ENCODE results near the gene LRRC70. TPM values are rescaled to one million over a fixed set of nuclear protein-coding genes. Genes with fewer than 3 reads are reported as not detected.
"Not testable (repeated sequence)": the region's sequence is repeated elsewhere in the genome, so short reads cannot be mapped to it uniquely, and the experiment has no call there.

The LRRC70 gene
- total RNA-seq, 1 experiment from 2014 or later: 0.04 TPM

DNA sequence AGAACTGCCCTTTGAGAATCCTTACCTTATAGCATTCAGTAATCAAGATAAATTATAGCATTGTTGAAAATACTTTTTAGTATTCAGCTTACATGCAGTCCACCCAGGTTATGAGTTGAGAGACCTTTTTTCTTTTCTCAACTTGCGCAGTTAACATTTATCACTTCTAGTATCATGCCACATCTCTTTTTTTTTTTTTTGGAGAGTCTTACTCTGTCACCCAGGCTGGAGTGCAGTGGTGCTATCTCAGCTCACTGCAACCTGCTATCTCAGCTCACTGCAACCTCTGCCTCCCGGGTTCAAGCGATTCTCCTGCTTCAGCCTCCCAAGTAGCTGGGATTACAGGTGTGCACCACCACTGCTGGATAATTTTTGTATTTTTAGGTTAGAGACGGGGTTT lies 29.0 kb downstream of the LRRC70 start:
- no peak for DNase-seq (ENCODE audit: low spot score)

DNA sequence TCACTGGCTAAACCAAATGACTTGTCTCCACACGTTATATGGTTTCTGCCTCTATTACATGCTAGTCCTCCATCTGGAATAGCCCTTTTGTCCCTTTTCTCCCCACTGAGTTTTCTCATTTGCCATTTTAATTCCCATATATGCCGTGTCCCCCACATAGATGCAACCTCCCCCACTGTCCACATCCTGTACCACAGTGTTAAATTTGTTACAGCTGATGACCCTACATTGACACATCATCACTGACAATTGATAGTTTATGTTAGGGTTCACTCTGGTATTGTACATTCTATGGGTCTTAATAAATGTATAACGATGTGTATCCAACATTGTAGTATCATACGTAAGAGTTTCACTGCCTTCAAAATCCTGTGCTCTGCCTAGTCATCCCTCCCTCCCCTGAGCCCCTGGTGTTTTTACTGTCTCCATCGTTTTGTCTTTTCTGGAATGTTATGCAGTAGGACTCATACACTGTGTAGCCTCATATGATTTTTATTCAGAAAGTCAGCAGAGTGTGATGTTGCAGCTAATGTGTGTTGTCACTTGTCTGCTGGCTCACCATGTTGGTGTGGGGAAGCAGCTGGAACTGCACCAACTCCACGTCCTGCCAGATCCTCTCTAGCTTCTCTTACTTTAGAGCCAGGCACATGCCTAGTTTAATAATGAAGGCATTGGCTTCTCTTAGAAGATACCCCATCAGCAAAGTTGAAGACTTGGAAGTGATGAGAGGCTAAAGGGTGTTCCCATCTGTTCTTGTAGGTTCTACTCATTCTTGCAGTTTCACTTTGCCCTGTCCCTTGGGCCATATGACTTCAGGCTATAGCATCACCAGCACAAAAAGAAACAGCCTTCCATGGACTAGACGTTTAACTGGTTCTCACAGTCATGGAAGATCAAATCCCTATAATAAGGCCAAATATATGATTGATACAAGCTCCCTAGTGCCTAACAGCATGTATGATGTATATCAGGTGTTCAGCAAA lies 30.2 kb downstream of the LRRC70 start:
- DNase-seq (ENCODE audit: low spot score): no peak

DNA sequence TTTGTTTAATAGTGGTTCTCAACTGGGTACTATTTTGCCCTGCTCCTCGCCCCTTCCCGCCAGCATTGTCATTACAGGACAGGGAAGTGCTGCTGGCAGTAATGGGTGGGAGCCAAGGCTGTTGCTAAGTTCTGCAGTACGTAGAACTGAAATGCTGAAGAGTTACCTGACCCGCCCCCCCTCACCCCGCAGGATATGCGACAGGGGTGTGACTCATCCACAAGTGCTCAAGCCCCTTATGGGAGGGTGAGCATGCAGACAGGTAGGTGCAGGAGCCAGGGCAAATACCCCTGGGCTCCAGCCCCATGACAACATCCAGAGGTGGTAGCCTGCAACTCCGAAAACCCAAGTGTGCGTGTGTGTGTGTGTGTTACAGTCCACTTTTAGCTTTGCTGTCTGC lies 35.7 kb downstream of the LRRC70 start:
- DNase-seq (ENCODE audit: low spot score): no peak

DNA sequence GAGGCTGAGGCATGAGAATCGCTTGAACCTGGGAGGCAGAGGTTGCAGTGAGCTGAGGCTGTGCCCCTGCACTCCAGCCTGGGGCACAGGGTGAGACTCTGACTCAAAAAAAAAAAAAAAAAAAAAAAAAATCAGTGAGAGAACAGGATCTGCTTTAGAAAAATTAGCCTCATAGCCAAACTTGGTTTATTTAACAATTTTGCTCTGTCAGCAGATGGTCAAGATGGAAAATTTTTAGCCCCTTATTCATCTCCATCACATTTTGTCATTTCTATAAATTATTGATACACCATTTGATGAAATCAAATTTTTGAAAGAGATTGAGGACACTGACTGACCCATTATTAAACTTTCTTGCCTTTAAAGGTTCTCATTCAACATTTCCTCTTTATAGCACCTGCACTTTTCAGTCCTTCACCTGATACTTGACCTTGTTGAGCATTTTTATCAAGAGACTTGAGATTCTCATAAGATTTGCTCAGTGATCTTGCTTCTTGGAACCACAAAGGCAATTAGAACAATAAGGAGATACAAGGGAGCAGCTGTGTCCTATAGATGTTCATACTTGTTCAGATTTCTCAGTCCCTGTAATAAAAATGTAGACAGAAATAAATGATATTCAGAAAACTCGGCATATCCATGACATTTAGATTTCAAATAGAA lies 38.1 kb downstream of the LRRC70 start:
- no peak for DNase-seq (ENCODE audit: low spot score)

DNA sequence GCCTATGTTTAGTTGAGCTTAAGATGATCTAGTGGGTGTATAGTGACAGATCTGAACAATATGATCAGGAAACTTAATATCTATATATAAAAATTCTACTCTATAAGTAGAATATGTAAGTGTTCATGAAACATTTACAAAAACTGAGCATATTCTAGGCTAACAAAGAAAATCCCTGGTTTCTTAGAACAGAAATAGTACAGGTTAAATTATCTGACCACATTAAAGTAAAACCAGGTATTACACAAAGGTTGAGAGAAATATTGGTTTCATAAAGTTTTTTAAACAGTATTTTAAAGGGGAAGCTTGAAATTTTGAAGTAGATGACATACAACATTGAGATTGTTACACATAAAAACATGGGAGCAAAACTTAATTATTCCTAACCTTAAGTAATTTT lies 39.3 kb downstream of the LRRC70 start:
- DNase-seq (ENCODE audit: low spot score): no peak

DNA sequence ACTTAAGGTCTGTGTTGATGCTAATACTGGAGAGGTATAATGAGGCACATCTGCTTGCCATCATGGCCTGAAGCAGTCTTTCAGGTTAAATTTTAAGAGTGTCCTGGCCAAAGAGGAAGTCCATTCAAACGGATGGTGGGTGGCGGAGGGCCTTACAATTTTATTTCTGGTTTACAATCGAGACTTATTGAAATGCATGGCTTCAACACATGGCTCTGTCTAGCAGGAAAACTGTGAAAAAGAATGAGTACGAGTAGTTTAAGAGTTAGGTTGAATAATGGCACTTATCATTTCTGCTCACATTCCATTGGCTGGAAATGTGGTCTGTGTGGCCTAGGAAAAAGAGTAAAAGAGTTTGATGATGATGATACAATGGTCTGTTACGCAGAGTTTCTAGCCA lies 42.1 kb downstream of the LRRC70 start:
- DNase-seq (ENCODE audit: low spot score): no peak

DNA sequence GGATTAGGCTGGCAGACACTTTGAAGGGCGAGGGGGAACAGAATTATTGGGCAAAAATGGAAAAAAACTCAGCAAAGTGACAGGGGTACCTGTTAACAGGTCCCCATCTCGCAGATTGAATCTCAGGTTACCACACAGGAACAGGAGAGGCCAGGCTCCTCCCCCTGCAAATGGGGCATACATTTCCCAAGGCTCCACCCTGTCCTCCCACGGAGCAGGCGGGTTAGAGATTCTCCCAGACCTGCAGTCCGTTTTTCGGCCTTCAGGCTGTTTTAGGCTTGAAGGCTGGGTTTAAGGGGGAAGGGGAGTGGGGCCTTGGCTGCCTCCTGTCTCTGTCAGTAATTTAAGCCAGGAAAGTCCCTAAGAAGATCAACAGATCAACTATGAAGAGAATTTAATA lies 42.7 kb downstream of the LRRC70 start:
- DNase-seq (ENCODE audit: low spot score): no peak

DNA sequence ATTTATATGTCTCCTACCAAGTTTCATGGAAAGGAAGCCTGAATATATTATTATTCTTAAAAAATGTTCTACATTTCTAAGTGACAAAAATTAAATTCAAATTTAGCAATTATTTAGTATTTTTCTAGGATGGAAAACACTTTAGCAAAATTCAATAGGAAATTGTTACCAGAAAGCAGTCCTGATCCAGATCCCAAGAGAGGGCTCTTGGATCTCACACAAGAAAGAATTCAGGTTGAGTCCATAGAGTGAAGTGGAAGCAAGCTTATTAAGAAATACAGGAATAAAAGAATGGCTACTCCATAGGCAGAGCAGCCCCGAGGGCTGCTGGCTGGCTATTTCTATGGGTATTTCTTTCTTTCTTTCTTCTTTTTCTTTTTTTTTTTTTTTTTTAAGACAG lies 44.7 kb downstream of the LRRC70 start:
- no peak for DNase-seq (ENCODE audit: low spot score)

DNA sequence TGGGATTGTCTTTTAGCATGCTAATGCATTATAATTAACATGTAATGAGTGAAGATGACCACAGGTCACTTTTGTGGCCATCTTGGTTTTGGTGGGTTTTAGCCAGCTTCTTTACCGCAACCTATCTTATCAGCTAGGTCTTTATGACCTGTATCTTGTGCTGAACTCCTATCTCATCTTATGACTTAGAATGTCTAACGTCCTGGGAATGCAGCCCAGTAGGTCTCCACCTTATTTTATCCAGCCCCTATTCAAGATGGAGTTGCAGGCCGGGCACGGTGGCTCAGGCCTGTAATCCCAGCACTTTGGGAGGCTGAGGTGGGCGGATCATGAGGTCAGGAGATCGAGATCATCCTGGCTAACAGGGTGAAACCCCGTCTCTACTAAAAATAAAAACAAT lies 45.8 kb downstream of the LRRC70 start:
- DNase-seq (ENCODE audit: low spot score): not testable (repeated sequence)

DNA sequence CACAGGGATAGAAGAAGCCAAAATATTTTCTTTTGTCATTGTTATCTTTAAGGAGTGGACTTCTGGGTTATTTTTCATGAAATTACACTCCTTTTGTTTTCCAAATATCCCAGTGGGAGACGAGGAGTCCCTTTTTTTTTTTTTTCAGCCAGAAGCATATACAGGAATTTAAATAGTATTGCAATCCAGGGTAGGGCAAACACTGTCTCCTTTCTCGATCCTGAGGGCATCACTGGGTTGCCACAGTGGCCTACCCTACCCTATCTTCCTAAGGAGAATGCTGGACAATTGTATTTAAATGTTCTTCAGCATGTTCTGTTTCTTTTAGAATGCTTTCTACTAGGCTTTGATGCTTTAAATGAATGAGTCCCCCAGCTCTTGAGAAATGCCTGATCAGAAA lies 47.9 kb downstream of the LRRC70 start:
- DNase-seq (ENCODE audit: low spot score): no peak

DNA sequence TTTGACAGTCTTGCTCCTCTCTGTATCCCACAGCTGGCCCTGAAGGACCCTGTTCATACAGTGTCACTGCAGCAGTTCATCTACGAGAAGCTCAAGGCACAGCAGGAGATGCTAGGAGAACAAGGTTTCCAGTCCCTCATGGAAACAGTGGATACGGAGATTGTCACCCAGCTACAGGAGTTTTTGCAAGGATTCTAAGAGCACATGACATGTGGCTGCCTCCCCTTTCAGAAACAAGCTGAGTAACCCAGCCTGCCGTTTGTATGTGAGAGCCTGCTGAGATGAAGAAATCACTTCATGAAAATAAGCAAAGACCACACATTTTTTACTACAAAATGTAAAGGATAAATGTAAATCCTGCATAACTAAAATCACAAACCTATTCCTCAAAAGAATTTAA lies 48.5 kb downstream of the LRRC70 start:
- no peak for DNase-seq (ENCODE audit: low spot score)

DNA sequence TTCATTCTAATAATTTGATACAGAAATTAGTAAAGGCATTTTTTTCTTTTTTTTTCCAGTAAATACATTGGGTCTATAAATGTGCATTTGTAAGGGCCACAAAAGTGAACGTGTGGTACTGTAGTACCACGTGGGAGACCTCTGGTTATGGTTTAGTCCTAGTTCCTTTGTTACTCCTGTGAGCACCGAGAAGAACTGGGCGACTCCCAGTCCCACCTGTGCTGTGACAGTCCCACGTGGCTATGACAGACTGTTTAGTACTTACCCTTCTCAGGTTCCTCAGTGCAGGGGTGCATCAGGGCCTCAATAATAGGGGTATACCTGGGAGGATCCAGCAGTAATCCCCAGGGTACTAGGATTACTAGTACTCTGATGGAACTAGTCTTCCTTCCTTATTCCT lies 49.3 kb downstream of the LRRC70 start:
- DNase-seq (ENCODE audit: low spot score): no peak

Other genes starting within 250 kb of the LRRC70 start
- 41.9 and 49.9 TPM in 2 replicates for gene DIMT1, start 174.9 kb upstream of the LRRC70 start, total RNA-seq (2014; rRNA removed; shearing (Covaris generic))
- gene IPO11, start 166.1 kb upstream of the LRRC70 start, total RNA-seq (2014; rRNA removed; shearing (Covaris generic)): 20.0 and 24.7 TPM in 2 replicates